ENCODE data around the gene ARAP3. TPM values are rescaled to one million over a fixed set of nuclear protein-coding genes. Genes with fewer than 3 reads are reported as not detected.

ARAP3 gene
- total and polyA plus RNA-seq, 2 experiments from 2014 or later = 0.59 to 1.6 TPM

DNA sequence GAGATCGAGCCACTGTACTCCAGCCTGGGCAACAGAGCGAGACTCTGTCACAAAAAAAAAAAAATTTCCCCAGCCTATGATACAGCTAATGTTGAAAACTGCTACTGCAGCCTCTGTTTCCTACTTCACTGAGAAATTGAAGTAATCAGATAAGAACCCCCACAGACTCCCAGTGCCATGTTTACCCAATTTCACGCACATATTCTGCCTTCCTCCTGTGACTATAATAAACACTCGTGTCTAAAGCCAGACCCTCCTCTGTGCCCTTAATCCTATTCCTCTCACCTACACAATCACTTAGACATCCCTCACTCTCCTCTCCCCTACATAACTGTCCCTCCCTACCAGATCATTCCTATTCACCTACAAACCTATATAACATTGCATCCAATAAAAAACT lies 6.4 kb downstream of the ARAP3 start:
- Histone ChIP-seq H3K27me3 (no peaks in the 10 kb centered on the region), H3K27ac (no peak overlapping the region), H3K4me1 (ENCODE audit: low read depth) (peaks cover 8% of the 10 kb centered on the region), H3K4me3 (no peak overlapping the region), H3K9me3 (ENCODE audit: low read depth) (no peaks in the 10 kb centered on the region), H3K36me3 (no peaks in the 10 kb centered on the region)
- TF ChIP-seq, protein P1, sequence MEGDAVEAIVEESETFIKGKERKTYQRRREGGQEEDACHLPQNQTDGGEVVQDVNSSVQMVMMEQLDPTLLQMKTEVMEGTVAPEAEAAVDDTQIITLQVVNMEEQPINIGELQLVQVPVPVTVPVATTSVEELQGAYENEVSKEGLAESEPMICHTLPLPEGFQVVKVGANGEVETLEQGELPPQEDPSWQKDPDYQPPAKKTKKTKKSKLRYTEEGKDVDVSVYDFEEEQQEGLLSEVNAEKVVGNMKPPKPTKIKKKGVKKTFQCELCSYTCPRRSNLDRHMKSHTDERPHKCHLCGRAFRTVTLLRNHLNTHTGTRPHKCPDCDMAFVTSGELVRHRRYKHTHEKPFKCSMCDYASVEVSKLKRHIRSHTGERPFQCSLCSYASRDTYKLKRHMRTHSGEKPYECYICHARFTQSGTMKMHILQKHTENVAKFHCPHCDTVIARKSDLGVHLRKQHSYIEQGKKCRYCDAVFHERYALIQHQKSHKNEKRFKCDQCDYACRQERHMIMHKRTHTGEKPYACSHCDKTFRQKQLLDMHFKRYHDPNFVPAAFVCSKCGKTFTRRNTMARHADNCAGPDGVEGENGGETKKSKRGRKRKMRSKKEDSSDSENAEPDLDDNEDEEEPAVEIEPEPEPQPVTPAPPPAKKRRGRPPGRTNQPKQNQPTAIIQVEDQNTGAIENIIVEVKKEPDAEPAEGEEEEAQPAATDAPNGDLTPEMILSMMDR (IDR thresholded peaks at IDR 0.05; ENCODE audit: low read depth, low read length) = no peak
- no peak for DNase-seq (ENCODE audit: low read depth in 1 of 2, low spot score in 1 of 2)

GRCh38 chr5:141674747-141675146 lies 7.3 kb downstream of the ARAP3 start:
- Histone ChIP-seq H3K4me3 (no peak overlapping the region), H3K9me3 (ENCODE audit: low read depth) (no peaks in the 10 kb centered on the region), H3K27me3 (no peaks in the 10 kb centered on the region), H3K27ac (no peak overlapping the region), H3K36me3 (no peaks in the 10 kb centered on the region), H3K4me1 (ENCODE audit: low read depth) (peaks cover 8% of the 10 kb centered on the region)
- TF ChIP-seq, protein P1 (IDR thresholded peaks at IDR 0.05; ENCODE audit: low read depth, low read length) = no peak
- no peak for DNase-seq (ENCODE audit: low read depth in 1 of 2, low spot score in 1 of 2)

DNA sequence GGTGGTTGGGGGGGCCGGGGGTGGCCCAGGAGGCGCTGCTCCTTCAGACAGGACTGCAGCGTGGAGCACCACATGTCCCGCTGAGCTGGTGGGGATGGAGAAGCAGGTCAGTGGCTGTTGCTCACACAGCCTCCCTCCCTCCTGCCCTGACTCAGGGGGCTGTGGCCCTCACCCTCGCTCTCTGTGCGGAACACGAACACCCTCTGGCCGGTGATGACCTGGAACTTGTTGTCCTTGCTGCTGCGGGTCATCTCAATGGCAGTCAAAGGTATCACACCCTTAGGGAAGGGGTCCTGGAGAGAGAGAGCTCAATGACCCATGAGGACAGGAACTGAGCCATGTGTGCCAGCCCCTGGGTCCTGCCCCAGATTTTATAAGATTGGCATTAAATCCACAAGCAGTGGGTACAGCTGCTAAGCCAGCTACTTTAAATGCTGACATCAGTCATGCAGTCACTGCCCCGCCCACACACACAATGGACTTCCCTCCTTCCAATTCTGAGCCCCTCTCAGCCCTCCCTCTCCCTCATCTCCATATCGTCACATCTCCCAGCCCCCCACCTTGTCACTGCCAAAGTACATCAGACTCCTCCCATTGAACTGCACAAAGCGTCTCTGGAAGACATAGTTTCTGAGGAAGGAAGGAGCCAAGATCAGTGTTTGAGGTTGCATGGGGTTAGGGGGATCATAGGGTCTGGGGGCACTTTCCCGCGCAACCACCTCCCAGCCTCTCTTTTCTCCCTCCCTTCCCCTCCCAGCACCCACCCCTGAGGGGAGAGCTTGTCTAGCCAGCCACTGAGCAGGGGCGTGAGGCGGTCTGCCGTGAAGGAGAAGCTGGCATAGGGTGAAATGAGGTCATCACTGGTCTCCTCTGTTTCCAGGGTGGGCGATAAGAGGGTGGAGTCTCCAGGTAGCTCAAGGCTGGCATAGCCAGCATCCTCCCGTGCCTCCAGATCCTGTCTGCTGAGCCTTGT lies 8.9 kb downstream of the ARAP3 start:
- no peak for DNase-seq (ENCODE audit: low read depth in 1 of 2, low spot score in 1 of 2)

DNA sequence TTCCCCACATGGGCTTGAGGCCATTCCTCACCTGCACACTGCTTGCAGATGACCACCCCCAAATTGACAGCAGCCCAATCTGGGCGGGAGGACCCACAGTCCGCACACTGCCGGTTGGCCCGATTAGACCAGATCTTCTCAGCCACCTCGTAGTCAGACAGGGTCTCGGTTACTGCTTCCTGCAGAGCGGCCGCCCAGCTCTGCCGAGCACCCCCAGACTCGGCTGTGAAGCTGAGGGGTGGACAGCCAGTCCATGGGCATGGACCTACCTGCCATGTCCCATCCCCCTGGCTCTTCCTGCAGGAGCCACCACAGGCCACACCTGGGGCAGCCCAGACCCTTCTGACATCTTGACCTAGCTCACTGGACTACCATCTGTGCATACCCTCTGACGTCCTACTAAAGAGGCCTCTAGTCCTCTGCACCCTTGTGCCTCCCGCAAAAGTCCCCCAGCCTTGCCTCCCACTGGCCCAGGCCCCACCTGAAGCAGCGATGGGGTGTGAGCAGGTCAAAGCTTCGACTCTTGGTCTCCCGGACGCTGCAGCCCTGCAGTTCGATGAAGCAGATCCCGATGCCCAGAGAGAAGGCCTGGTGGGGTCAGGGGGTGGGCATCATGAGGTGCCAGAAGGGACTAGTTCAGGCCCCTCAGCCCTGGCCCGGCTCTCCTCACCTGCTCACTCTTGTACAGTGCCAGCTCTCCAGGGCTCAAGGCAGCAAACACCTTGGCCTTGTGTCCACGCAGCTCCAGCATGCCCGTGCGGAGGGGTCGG lies 9.8 kb downstream of the ARAP3 start:
- TF ChIP-seq, protein P1 (IDR thresholded peaks at IDR 0.05; ENCODE audit: low read depth, low read length) = no peak
- no peak for DNase-seq (ENCODE audit: low read depth in 1 of 2, low spot score in 1 of 2)
- Histone ChIP-seq H3K27ac (no peak overlapping the region), H3K4me1 (ENCODE audit: low read depth) (peaks cover 7% of the 10 kb centered on the region), H3K4me3 (no peak overlapping the region), H3K27me3 (no peaks in the 10 kb centered on the region), H3K9me3 (ENCODE audit: low read depth) (no peaks in the 10 kb centered on the region), H3K36me3 (no peaks in the 10 kb centered on the region)

More for the DNA sequence above, 8.9 kb downstream of the ARAP3 start:
- Histone ChIP-seq H3K27me3 (no peaks in the 10 kb centered on the region), H3K36me3 (no peaks in the 10 kb centered on the region), H3K4me1 (ENCODE audit: low read depth) (peaks cover 8% of the 10 kb centered on the region), H3K27ac (no peak overlapping the region), H3K4me3 (no peak overlapping the region), H3K9me3 (ENCODE audit: low read depth) (no peaks in the 10 kb centered on the region)
- TF ChIP-seq, protein P1 (IDR thresholded peaks at IDR 0.05; ENCODE audit: low read depth, low read length) = no peak

DNA sequence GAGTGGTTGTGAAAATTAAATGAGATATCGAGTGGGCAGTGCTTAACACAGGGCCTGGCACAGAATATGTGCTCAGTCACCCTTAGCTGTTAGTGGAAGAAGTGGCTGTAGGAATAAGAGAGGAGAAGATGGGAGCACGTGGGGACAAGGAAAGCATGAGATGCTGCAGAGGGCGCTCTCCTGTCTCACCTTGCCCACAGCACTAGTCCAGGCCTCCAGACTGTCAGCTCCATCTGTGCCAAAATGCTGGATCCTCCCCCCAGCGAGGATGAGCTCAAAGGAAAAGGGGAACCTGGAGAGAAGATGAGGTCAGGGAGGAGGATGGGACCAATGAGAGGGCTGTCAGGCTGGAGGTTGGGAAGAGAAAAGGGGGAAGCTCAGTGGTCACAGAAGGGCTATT lies 12.5 kb downstream of the ARAP3 start:
- Histone ChIP-seq H3K4me1 (ENCODE audit: low read depth) (no peaks in the 10 kb centered on the region), H3K36me3 (no peaks in the 10 kb centered on the region), H3K27me3 (no peaks in the 10 kb centered on the region), H3K4me3 (no peak overlapping the region), H3K27ac (no peak overlapping the region), H3K9me3 (ENCODE audit: low read depth) (no peaks in the 10 kb centered on the region)
- no peak for DNase-seq (ENCODE audit: low read depth in 1 of 2, low spot score in 1 of 2)
- TF ChIP-seq, protein P1 (IDR thresholded peaks at IDR 0.05; ENCODE audit: low read depth, low read length) = no peak
